Measurements from ENCODE around the gene ITPKA.

DNA sequence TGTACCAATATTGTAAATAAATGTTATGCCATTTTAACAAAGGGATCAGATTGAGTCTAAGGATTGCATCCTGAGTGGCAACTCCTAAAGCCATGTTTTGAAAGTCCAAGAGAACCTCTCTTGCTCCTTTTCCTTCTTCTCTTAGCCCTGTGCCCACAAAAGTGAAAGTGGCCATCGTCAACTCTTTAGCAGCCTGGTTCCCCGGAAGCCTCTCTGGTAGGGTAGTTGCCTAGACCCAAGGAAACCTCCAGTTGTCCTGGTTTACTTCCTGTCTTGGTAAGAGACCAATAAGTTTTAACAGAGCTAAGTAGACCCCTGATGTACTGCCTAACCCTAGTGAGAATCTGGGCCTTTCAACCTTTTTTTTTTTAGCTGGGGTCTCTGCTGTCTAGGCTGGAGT, 10.2 kb upstream of the ITPKA start:
- TF ChIP-seq, protein P1, sequence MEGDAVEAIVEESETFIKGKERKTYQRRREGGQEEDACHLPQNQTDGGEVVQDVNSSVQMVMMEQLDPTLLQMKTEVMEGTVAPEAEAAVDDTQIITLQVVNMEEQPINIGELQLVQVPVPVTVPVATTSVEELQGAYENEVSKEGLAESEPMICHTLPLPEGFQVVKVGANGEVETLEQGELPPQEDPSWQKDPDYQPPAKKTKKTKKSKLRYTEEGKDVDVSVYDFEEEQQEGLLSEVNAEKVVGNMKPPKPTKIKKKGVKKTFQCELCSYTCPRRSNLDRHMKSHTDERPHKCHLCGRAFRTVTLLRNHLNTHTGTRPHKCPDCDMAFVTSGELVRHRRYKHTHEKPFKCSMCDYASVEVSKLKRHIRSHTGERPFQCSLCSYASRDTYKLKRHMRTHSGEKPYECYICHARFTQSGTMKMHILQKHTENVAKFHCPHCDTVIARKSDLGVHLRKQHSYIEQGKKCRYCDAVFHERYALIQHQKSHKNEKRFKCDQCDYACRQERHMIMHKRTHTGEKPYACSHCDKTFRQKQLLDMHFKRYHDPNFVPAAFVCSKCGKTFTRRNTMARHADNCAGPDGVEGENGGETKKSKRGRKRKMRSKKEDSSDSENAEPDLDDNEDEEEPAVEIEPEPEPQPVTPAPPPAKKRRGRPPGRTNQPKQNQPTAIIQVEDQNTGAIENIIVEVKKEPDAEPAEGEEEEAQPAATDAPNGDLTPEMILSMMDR (IDR thresholded peaks at IDR 0.05; ENCODE audit: borderline replicate concordance, extremely low read depth, low read length, poor library complexity, severe bottlenecking), result no peak
- TF ChIP-seq EZH2 (IDR thresholded peaks at IDR 0.05; ENCODE audit: borderline replicate concordance, low read depth, low read length, severe bottlenecking), result no peak
